GM04503 (cell line): Measurements from ENCODE around the gene GABBR1.
A peak's percentile ranks its signal among the peaks of the same experiment; 100 is the strongest.

ENCODE experiments used
- DNase-seq: peaks from one replicate; pipeline ENCODE4 v3.0.0-alpha.2; 2012; ENCODE audit warnings: low read depth

The GABBR1 gene

GRCh38 chr6:29653452-29654038 lies 20.6 kb upstream of the GABBR1 start:
- no peak for DNase-seq

- DNase-seq: no peak
These were observed 19.2 kb upstream of the GABBR1 start for GRCh38 chr6:29652198-29652584.

- DNase-seq: no peak
These were observed 18.6 kb upstream of the GABBR1 start for GRCh38 chr6:29651413-29652197.

GRCh38 chr6:29649701-29650673 lies 17.0 kb upstream of the GABBR1 start:
- DNase-seq: peak; percentile 75

GRCh38 chr6:29647927-29648642 lies 15.1 kb upstream of the GABBR1 start:
- no peak for DNase-seq

- no peak for DNase-seq
These were observed 8.6 kb upstream of the GABBR1 start for GRCh38 chr6:29641430-29642148.

- DNase-seq: no peak
These were observed 4.3 kb upstream of the GABBR1 start for GRCh38 chr6:29637247-29637646.

GRCh38 chr6:29633534-29633905 lies 537 bp upstream of the GABBR1 start:
- DNase-seq: no peak

GRCh38 chr6:29631860-29632731 lies 887 bp downstream of the GABBR1 start:
- no peak for DNase-seq

- DNase-seq: no peak
These were observed 1.7 kb downstream of the GABBR1 start for GRCh38 chr6:29631209-29631810.

GRCh38 chr6:29630315-29630714 lies 2.7 kb downstream of the GABBR1 start:
- DNase-seq: no peak

GRCh38 chr6:29629571-29629970 lies 3.4 kb downstream of the GABBR1 start:
- no peak for DNase-seq

- DNase-seq: no peak
These were observed 4.3 kb downstream of the GABBR1 start for GRCh38 chr6:29628419-29629281.

- no peak for DNase-seq
These were observed 5.1 kb downstream of the GABBR1 start for GRCh38 chr6:29627755-29628418.

GRCh38 chr6:29626948-29627754 lies 5.8 kb downstream of the GABBR1 start:
- DNase-seq: no peak

- no peak for DNase-seq
These were observed 7.5 kb downstream of the GABBR1 start for GRCh38 chr6:29625337-29625930.

GRCh38 chr6:29624520-29624961 lies 8.4 kb downstream of the GABBR1 start:
- no peak for DNase-seq
